Measurements from ENCODE around the gene GAREM2. TPM values are rescaled to one million over a fixed set of nuclear protein-coding genes. Genes with fewer than 3 reads are reported as not detected.
A peak's percentile ranks its signal among the peaks of the same experiment; 100 is the strongest.

GAREM2 gene
- total and polyA plus RNA-seq, 9 of the 15 experiments (the other 6 are each of a cell fraction or from before 2014, with no cell fraction given): 1.7 to 12.4 (median 2.5) TPM

- no peak for TF ChIP-seq ZFP30 (CRISPR knock-in tag; IDR thresholded peaks at IDR 0.05; ENCODE audit: borderline replicate concordance)
- no peak for TF ChIP-seq HNRNPH1 (optimal IDR thresholded peaks at IDR 0.05; ENCODE audit: low read depth, low read length)
- no peak for TF ChIP-seq KLF10 (CRISPR knock-in tag; IDR thresholded peaks at IDR 0.05)
- TF ChIP-seq ZNF324 (CRISPR knock-in tag; IDR thresholded peaks at IDR 0.05): no peak
- TF ChIP-seq NR4A1 (CRISPR knock-in tag; IDR thresholded peaks at IDR 0.05): no peak
- TF ChIP-seq NR4A1 (tag; IDR thresholded peaks at IDR 0.05): no peak
- no peak for TF ChIP-seq NR2C1 (IDR thresholded peaks at IDR 0.05)
- no peak for TF ChIP-seq NR2C1 (tag; IDR thresholded peaks at IDR 0.05)
- TF ChIP-seq TCF15 (CRISPR knock-in tag; IDR thresholded peaks at IDR 0.05): no peak
- no peak for TF ChIP-seq PHTF2 (CRISPR knock-in tag; IDR thresholded peaks at IDR 0.05)
- no peak for TF ChIP-seq BMI1 (IDR thresholded peaks at IDR 0.05; ENCODE audit: low read length)
Observed at GRCh38 chr2:26212011-26212410, 39.1 kb downstream of the GAREM2 start (continued).

GRCh38 chr2:26214759-26215158 is 41.9 kb downstream of the GAREM2 start:
- ATAC-seq: no peak
- DNase-seq (ENCODE audit: extremely low read depth in 1 of 4, low spot score in 3 of 4): no peak
- Histone ChIP-seq H3K9me1 (ENCODE audit: control insufficient read depth, insufficient read depth, low read length) (no peaks in the 10 kb centered on the region), H2AFZ (ENCODE audit: low read depth, low read length) (no peak overlapping the region), H3K4me1 (replicated peaks in 1 of 2; ENCODE audit: control insufficient read depth in 2 of 2, insufficient read depth in 2 of 2, low read length in 2 of 2) (no peaks in the 10 kb centered on the region), H3K4me3 (no peak overlapping the region), H3K4me2 (ENCODE audit: insufficient read depth, low read length) (no peak overlapping the region), H3K27ac (ENCODE audit: extremely low read depth, low read depth, low read length) (no peak overlapping the region), H3K9me3 (replicated peaks; ENCODE audit: control insufficient read depth, insufficient read depth, low read depth, low read length) (no peaks in the 10 kb centered on the region), H3K27me3 (ENCODE audit: control insufficient read depth in 2 of 2, insufficient read depth in 2 of 2, low read length in 2 of 2) (no peaks in the 10 kb centered on the region), H3K79me2 (ENCODE audit: control insufficient read depth, insufficient read depth, low read length) (no peaks in the 10 kb centered on the region), H3K9ac (ENCODE audit: insufficient read depth in 1 of 2, low read depth in 2 of 2, low read length in 2 of 2) (no peak overlapping the region), H4K20me1 (replicated peaks; ENCODE audit: control insufficient read depth, insufficient read depth, low read length) (no peaks in the 10 kb centered on the region), H3K36me3 (ENCODE audit: control insufficient read depth, insufficient read depth, low read length) (peaks cover 90% of the 10 kb centered on the region)
- CTCF ChIA-PET (ENCODE audit: low intra/inter-chr PET ratio): no interaction called here
- TF ChIP-seq PHF21A (IDR thresholded peaks at IDR 0.05; ENCODE audit: borderline replicate concordance, low read depth) (no peak), KDM4B (IDR thresholded peaks at IDR 0.05; ENCODE audit: borderline replicate concordance in 2 of 2, low read depth in 1 of 2) (no peak), ZNF431 (CRISPR knock-in tag; IDR thresholded peaks at IDR 0.05) (no peak), SPI1 (IDR thresholded peaks at IDR 0.05; ENCODE audit: borderline replicate concordance, low read depth, low read length) (peak; percentile 77)
- WGBS (ENCODE audit: insufficient coverage, low coverage, missing lambda C conversion rate): 100% methylated on average over 1 of the region's 1 CpG
- BruUV-seq (replicated peaks): no TSS peak
- no peak for FAIRE-seq
- POLR2A ChIA-PET: interaction anchor here (0.7 to 2.7 kb wide), 3 partner anchors 22 to 30 kb away, joined by 3 to 7 read pairs (median 4); partner anchors contain the start of genes HADHA and HADHB
- intact Hi-C loops (cut with micrococcal nuclease) (no loop called here), in situ Hi-C loops (cut with MboI) (no loop called here)
